ENCODE results near the gene MARCHF9.

GRCh38 chr12:57793920-57794319 is 39.0 kb downstream of the MARCHF9 start:
- TF ChIP-seq GATA2 (IDR thresholded peaks at IDR 0.05; ENCODE audit: low read depth, low read length) (no peak), GATA3 (IDR thresholded peaks at IDR 0.05; ENCODE audit: low read depth, low read length) (no peak)
